ENCODE measurements around the gene ZNF618. TPM values are rescaled to one million over a fixed set of nuclear protein-coding genes. Genes with fewer than 3 reads are reported as not detected.

Gene ZNF618
- total RNA-seq, 1 experiment from 2014 or later, result 4.2 TPM

GRCh38 chr9:114014044-114014443, 137.9 kb downstream of the ZNF618 start:
- no peaks in the 10 kb centered on the region for H3K79me2 ChIP-seq (ENCODE audit: low read length)
- no peaks in the 10 kb centered on the region for H4K20me1 ChIP-seq (ENCODE audit: low read length)
- ChIA-PET POLR2A (ENCODE audit: unreplicated experiment) (no interaction called here), CTCF (no interaction called here)
- H3K4me1 ChIP-seq (ENCODE audit: insufficient read depth, low read length), result no peaks in the 10 kb centered on the region
- no peak overlapping the region for H3K9ac ChIP-seq (ENCODE audit: low read length)
- H3F3A ChIP-seq (ENCODE audit: low read length, unreplicated experiment), result no peaks in the 10 kb centered on the region
- ATAC-seq (no peak), DNase-seq (no peak)
- no peaks in the 10 kb centered on the region for H3K9me3 ChIP-seq (ENCODE audit: low read length)
- H3K36me3 ChIP-seq (ENCODE audit: low read depth, low read length), result 0 out of 2 replicates have a peak, but pooled peaks cover under 1% of the 10 kb centered on the region
- no peaks in the 10 kb centered on the region for H3K9me2 ChIP-seq (replicated peaks; ENCODE audit: low read length)
- no peak overlapping the region for H3K27ac ChIP-seq (ENCODE audit: low read length)
- TF ChIP-seq EZH2phosphoT487 (IDR thresholded peaks at IDR 0.05; ENCODE audit: borderline replicate concordance, low read length) (no peak), CTCF (conservative IDR thresholded peaks at IDR 0.05; ENCODE audit: low read depth, low read length) (no peak), EZH2 (IDR thresholded peaks at IDR 0.05; ENCODE audit: low read length, unreplicated experiment) (no peak)
- intact Hi-C loops (cut with micrococcal nuclease), result no loop called here
- no peak overlapping the region for H3K4me2 ChIP-seq (ENCODE audit: low read length)
- H3K4me3 ChIP-seq (ENCODE audit: low read length), result no peak overlapping the region
- BruUV-seq (replicated peaks), result no TSS peak
- no peaks in the 10 kb centered on the region for H3K27me3 ChIP-seq (ENCODE audit: low read length)
- no peak overlapping the region for H2AFZ ChIP-seq (ENCODE audit: low read length)

GRCh38 chr9:114015607-114016006, 139.5 kb downstream of the ZNF618 start:
- DNase-seq (no peak), ATAC-seq (no peak)
- CTCF ChIA-PET, result no interaction called here
- H3K27me3 ChIP-seq (ENCODE audit: low read length), result no peaks in the 10 kb centered on the region
- H3K36me3 ChIP-seq (ENCODE audit: low read depth, low read length), result peaks cover 13% of the 10 kb centered on the region; the same call in 1 of the 2 replicates
- no peak overlapping the region for H3K9ac ChIP-seq (ENCODE audit: low read length)
- H3K9me2 ChIP-seq (replicated peaks; ENCODE audit: low read length), result no peaks in the 10 kb centered on the region
- H4K20me1 ChIP-seq (ENCODE audit: low read length), result no peaks in the 10 kb centered on the region
- H3K27ac ChIP-seq (ENCODE audit: low read length), result no peak overlapping the region
- BruUV-seq (replicated peaks), result no TSS peak
- TF ChIP-seq EZH2phosphoT487 (IDR thresholded peaks at IDR 0.05; ENCODE audit: borderline replicate concordance, low read length) (no peak), CTCF (conservative IDR thresholded peaks at IDR 0.05; ENCODE audit: low read depth, low read length) (no peak), EZH2 (IDR thresholded peaks at IDR 0.05; ENCODE audit: low read length, unreplicated experiment) (no peak)
- H3K9me3 ChIP-seq (ENCODE audit: low read length), result peaks cover 3% of the 10 kb centered on the region; the same call in 1 of the 2 replicates
- H3K4me3 ChIP-seq (ENCODE audit: low read length), result no peak overlapping the region
- H3K4me2 ChIP-seq (ENCODE audit: low read length), result no peak overlapping the region
- no peaks in the 10 kb centered on the region for H3K79me2 ChIP-seq (ENCODE audit: low read length)
- H2AFZ ChIP-seq (ENCODE audit: low read length), result no peak overlapping the region
- POLR2A ChIA-PET (ENCODE audit: unreplicated experiment), result no interaction called here
- no peaks in the 10 kb centered on the region for H3K4me1 ChIP-seq (ENCODE audit: insufficient read depth, low read length)
- intact Hi-C loops (cut with micrococcal nuclease), result no loop called here
- H3F3A ChIP-seq (ENCODE audit: low read length, unreplicated experiment), result no peaks in the 10 kb centered on the region

GRCh38 chr9:114016101-114016500, 140.0 kb downstream of the ZNF618 start:
- no peak overlapping the region for H2AFZ ChIP-seq (ENCODE audit: low read length)
- ATAC-seq (no peak), DNase-seq (no peak)
- no peaks in the 10 kb centered on the region for H3K4me1 ChIP-seq (ENCODE audit: insufficient read depth, low read length)
- no peaks in the 10 kb centered on the region for H3K79me2 ChIP-seq (ENCODE audit: low read length)
- H3K36me3 ChIP-seq (ENCODE audit: low read depth, low read length), result peaks cover 13% of the 10 kb centered on the region; the same call in 1 of the 2 replicates
- H3K4me2 ChIP-seq (ENCODE audit: low read length), result no peak overlapping the region
- no peaks in the 10 kb centered on the region for H4K20me1 ChIP-seq (ENCODE audit: low read length)
- H3K4me3 ChIP-seq (ENCODE audit: low read length), result no peak overlapping the region
- no peaks in the 10 kb centered on the region for H3F3A ChIP-seq (ENCODE audit: low read length, unreplicated experiment)
- BruUV-seq (replicated peaks), result no TSS peak
- TF ChIP-seq EZH2phosphoT487 (IDR thresholded peaks at IDR 0.05; ENCODE audit: borderline replicate concordance, low read length) (no peak), EZH2 (IDR thresholded peaks at IDR 0.05; ENCODE audit: low read length, unreplicated experiment) (no peak), CTCF (conservative IDR thresholded peaks at IDR 0.05; ENCODE audit: low read depth, low read length) (no peak)
- H3K9ac ChIP-seq (ENCODE audit: low read length), result no peak overlapping the region
- H3K27ac ChIP-seq (ENCODE audit: low read length), result no peak overlapping the region
- H3K9me3 ChIP-seq (ENCODE audit: low read length), result peaks cover 3% of the 10 kb centered on the region; the same call in 1 of the 2 replicates
- H3K27me3 ChIP-seq (ENCODE audit: low read length), result no peaks in the 10 kb centered on the region
- ChIA-PET POLR2A (ENCODE audit: unreplicated experiment) (no interaction called here), CTCF (no interaction called here)
- intact Hi-C loops (cut with micrococcal nuclease), result no loop called here
- no peaks in the 10 kb centered on the region for H3K9me2 ChIP-seq (replicated peaks; ENCODE audit: low read length)

Data from PC-3 (cell line).